GM19467 (cell line): ENCODE results near the gene MALT1.
"Not testable (repeated sequence)": the region's sequence is repeated elsewhere in the genome, so short reads cannot be mapped to it uniquely, and the experiment has no call there.

Experiments used
- ATAC-seq: cut with Tn5 transposase; IDR thresholded peaks from one replicate; pipeline ENCODE4 v1.9.1; 2021; ENCODE audit warnings: mild to moderate bottlenecking, moderate library complexity; ENCODE audit not compliant: unreplicated experiment

MALT1 gene

DNA sequence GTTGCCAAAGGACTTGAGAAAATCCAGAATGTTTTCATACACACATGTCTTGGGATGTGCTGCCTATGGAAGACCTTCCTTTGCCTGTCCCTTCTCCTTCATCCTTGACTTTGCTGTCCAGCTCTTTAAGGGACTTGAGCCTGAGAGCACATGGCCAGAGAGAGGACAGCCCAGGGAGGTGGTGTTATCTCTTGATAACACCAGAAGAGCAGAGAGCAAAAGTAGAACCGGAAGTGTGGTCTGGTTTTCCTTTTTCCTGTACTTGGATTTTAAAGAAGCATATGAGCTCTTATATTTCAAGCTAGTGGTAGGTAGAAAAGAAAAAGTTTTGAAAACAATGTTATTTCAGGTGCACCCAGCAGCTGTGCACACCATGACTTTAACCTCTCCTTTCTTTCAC is 99.3 kb downstream of the MALT1 start:
- ATAC-seq: no peak

DNA sequence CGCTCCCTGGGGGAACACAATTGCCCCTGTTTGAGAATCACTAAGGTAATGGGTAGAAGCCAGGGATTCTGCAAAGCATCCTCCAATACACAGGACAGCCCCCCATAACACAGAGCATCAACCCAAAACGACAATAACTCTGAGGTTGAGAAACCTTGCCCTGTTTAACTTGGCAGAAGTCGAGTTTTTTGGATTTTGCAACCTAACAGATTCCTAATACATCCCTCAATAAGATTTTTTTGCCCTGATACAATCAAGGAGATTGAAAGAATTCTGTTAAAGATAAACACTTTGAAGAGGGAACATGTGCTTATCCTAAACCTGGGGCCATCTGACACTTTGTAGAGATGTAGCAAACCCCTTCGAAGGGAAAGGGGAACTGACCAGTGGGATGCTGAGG is 100.9 kb downstream of the MALT1 start:
- ATAC-seq: no peak

DNA sequence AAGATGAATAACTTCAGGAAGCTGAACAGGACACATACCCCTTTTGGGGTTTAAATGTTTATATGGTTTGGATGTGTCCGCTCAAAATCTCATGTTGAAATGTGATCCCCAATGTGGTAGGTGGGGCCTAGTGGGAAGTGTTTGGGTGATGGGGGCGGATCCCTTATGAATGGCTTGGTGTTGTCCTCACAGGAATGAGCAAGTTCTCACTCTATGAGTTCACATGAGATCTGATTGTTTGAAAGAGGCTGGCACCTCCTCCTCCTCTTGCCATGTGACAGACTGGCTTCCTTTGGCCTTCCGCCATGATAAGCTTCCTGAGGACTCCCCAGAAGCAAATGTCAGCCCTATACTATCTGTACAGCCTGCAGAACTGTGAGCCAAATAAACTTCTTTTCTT is 104.8 kb downstream of the MALT1 start:
- no peak for ATAC-seq

DNA sequence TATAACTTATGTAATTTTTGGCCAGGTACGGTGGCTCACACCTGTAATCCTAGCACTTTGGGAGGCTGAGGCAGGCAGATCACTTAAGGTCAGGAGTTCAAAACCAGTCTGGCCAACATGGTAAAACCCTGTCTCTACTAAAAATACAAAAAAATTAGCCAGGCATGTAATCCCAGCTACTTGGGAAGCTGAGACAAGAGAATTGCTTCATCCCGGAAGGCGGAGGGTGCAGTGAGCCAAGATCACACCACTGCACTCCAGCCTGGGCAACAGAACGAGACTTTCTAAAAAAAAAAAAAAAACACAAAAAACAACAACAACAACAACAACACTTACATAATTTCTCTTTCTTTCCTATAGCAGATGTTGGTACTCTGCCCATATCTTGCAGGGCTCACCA is 105.3 kb downstream of the MALT1 start:
- not testable (repeated sequence) for ATAC-seq

DNA sequence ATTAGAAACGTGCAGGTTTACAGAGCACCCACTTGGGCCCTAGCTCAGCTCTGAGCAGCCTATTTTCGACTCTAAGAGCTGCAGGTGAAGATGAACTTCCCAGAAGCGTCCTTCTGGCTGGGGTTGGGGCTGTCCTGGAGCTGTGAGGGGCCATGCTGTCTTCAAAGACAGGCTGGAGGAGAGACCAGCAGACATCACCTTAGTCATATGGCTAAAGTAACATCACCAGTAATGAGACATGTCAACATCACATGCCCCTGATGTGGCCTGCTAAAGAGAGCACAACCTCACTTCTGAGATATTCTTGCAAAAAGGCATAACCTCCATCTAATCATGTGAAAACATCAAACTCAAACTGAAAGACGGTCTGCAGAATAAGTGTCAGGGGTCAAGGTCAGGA is 106.2 kb downstream of the MALT1 start:
- no peak for ATAC-seq

DNA sequence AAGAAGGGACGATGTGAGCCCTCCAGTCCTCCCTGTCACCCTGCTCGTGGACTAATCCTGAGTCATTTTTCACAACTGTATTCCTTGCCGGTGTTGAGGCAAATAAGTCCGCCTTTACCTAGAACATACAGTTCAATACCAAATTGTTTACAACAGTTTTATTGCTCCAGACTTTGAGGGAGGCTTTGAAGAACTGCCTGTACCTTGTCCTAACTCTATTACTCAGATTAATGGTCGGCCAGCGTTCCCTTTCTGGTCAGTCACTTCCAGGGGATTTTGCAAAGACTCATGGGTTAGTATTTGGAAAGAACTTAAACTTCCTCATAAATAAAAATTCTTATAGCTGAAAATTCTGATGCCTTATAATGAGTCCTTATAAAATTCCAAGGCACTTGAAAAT is 108.3 kb downstream of the MALT1 start:
- ATAC-seq: no peak

DNA sequence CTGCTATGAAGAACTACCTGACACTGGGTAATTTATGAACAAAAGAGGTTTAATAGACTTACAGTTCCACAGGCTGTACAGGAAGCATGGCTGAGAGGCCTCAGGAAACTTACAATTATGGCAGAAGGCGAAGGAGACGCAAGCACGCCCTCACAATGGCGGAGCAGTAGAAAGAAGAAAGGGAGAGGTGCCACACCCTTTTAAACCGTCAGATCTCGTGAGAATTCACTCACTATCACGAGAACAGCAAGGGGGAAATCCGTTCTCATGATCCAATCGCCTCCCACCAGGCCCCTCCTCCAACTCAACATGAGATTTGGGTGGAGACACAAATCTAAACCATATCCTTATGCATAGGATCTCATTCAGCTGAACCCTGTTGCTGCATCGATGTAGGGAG is 108.8 kb downstream of the MALT1 start:
- no peak for ATAC-seq

DNA sequence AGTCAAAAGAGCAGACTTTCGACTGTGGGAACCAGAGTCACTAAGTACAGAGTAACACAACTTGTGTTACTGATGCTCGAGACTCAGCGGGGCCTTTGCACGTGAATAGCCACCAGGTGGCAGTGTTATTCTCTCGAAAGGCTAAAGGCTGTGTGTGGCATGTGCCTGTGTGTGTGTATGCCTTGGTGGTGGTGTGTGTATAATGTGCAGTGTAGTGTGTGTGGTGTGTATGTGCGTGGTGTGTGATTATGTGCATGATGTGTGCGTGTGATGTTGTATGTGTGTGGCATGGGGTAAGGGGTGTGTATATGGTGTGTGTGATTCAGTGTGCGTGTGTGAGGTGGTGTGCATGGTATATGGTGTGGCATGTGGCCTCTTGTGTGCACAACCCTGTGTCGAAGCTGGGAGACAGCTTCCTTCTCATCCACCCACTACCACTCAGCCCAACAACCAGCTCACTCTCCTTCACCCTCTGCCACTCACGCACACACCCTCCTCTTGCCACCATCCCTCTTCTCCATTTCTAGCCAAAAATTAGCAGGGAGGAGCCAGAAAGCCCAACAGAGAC is 110.4 kb downstream of the MALT1 start:
- ATAC-seq: peak; percentile 54

DNA sequence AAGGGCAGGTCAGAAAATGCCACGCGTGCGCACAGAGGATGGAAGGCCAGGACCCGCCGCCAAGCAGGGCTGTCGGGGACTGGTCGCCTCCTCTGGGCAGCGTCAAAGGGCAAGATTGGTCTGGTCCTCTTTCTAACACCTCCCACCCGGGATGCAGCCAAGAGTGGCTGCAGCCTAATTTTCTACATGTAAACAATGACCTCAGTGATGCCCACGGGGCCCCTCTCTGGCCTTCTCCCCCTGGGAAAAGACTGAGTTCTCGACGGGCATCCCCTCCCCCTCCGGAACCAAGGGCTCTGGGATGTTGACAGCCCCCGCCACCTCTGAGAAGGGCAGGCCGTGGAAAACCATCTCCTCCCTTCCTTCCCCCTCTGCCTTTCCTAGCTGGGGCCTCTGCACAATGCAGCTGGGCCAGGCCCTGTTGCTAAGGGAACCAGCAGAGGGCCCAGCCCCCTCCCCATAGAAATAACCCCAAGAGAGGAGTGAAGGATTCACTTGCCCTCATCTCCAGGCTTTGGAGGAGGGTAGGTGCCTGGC is 113.4 kb downstream of the MALT1 start:
- no peak for ATAC-seq

DNA sequence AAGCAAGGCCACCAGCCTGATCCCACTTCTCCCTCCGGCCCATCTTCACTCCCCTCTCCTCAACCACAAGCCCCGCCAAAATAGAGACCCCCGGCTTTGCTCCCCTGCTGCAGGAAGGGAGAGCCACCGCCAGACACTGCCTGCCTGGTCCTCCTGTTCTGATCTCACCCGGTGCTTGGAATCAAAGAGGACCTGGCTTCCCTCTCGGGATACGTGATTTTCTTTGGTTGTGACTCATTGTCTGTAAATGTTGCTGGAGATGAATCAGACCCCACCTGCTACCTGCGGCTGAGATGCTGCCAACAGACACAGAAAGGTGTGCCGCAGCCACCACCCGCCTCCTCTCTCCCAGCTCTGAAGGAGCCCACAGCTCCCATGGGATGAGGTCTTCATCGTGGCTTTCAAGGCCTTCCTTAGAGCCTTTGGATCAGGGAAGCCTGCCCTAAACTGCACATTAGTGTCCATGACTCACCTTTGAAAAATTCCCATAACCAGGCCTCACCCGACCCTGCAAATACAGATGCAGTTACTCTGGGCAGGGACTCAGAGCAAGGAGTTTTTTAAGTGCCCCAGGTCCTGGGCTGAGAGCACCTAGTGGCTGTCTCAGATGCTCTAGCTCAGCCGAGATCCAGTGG is 114.0 kb downstream of the MALT1 start:
- no peak for ATAC-seq

DNA sequence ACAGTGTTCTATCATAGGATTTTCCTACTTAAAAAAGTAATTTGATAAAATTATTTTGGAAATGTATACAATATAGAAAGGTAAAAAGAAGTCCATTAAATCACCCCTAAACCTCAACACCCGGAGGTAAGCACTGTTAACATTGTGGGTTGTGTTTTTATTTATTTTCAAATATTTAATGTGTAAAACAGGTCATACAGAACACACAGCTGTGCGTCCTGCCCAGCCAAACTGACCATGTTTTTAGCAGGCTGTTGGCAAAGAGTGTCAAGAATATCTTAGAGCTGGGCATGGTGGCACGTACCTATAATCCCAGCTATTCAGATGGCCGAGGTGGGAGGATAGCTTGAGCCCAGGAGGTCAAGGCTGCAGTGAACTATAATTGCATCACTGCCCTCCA is 114.6 kb downstream of the MALT1 start:
- no peak for ATAC-seq

DNA sequence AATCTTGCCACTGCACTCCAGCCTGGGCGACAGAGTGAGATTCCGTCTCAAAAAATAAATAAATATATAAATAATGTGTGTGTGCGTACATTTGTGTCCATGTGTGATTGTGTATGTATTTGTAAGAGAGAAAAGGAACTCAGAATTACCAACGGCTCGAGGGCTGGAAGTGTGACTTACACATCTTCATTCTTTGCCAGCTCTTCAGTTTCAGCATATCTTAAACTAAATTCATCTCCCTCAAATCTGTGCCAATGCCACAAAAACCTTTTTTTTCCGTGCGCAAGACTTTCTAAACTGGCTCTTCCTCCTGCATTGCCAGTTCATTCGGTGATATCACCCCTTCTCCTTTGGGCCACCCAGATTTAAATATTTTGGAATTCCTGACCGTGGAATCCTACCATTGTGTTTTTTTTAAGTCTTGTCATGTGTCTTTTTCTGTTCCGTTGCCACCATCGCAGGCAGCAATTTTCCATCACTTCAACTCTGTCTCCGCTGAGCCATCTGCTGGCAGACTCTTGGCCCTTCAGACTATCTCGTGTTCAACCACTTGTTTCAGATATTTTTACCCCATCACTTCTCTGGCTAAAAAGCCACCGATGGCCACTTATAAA is 116.4 kb downstream of the MALT1 start:
- ATAC-seq: no peak

DNA sequence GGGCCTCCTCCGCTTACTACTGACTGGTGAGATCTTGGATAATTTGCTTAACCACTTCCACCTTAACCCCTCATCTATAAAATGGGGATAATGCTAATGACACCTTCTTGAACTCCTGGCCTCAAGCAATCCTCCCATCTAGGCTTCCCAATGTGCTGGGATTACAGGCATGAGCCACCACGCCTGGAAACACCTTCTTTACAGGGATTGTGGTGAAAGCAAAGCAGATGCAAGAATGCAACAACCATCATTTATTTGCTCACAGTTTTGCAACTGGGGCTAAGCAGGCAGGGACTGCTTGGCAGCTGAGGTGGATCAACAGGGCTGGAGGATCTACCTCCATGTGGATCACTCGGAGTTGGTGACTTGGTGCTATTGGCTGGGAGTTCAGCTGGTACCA is 117.2 kb downstream of the MALT1 start:
- no peak for ATAC-seq

DNA sequence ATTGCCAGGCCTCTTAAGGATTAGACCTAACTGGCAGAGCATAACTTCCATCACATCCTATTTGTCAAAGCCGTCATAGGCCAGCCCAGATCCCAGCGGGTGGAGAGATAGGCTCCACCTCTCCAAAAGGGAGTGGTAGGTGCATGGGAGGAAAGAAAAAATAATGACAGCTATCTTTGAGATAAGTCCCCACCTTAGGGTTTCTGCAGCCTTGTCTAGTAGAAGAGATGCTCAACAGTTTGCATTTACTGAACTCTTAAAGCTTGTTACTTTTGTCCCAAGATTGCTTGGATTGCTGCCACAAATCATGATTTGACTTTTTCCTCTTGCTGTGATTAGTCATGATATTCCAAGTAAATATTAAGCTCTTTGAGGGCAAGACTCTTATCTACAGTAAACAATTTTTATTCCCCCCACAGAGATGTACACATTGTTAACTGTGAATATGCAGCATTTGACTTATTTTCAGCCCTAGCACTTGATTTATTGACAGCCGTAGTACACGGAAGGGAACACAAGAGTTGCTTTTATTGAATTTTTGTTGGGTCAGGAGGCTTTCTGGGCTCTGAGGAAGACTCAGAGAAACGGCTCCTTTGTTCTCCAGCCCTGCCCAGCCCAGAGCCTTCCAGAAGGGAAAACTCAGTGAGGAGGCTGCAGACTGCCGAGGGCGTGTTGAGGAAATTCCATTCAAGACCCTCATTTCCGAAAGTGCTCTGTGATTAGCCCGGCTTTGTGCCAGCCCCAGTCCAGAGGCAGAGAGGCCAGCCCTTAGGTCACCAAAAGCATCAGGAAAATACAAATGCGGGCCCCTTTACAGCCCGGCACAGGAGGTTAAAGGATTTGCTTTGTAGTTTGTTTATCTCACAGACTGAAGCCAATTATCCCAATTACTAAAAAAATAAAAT is 118.0 kb downstream of the MALT1 start:
- ATAC-seq: no peak

DNA sequence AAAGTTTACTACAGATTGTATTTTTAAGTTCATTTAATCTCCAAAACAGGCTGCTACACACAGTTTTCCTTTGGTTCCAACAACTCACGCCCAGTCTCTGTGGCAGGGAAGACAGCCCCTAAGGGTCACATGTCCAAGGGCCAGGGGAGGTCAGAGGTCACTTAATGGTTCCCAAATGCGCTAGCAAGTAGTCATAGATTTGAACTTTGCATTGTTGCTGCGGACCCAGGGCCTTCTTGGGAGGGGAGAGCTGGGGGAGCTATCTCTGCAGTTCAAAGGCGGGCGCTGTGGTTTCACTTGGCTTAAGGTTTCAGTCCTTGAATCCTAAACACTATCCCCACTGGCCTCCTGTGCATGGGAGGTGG is 118.6 kb downstream of the MALT1 start:
- no peak for ATAC-seq

DNA sequence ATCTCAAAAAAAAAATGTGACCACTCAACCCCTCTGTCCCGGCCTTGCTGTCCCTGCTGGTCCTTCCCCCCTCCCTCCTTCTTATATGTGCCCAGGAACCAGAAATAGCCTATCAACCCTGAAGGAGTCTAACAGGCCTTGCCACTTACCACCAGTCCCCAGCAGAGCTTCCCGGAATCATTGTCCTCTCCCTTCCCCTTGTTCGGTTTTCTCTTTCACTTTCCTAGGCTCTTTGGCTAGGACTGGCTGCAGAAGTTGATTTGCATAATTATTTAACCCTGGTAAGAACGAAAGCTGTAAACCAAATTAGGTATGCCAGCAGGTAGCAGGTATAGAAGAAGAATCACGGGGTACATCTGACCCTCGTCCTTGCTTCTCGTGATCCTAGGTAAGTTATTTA is 120.8 kb downstream of the MALT1 start:
- ATAC-seq: peak; percentile 85

DNA sequence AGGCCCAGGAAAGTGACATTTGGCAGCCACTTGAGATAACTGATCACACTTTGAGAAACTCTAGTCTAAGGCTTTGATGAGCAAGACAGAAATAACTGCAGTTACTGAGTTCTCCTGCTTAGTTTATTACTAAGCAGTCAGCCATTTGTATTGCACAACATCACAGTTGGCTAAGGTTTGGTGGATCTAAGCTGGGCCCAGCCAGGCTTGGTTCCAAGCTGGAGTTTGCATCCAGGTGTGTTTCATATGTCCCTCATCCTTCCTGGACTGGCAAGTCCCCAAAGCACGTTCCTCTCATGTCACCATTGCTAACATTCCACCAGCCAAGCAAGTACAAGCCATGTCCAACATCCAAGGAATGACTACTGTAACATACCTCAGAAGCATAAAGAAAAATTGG is 122.1 kb downstream of the MALT1 start:
- no peak for ATAC-seq

DNA sequence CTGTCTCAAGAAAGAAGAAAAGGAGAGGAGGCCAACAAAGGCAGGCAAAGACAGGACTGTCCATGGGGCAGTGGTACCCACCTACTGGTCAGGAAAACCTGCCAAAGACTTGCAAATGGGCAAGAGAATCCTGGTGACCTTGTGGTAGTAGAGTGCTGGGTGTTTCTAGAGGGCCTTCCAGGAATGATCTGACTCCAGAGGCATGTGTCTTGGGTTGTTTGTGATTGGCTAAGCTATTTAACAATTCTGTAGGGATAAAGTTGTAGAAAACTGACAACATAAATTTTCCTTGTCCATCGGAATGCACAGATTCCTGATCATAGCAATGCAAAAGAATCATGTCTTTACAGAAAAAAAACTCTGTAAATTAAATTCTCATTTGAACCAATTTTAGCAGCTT is 125.0 kb downstream of the MALT1 start:
- ATAC-seq: no peak

DNA sequence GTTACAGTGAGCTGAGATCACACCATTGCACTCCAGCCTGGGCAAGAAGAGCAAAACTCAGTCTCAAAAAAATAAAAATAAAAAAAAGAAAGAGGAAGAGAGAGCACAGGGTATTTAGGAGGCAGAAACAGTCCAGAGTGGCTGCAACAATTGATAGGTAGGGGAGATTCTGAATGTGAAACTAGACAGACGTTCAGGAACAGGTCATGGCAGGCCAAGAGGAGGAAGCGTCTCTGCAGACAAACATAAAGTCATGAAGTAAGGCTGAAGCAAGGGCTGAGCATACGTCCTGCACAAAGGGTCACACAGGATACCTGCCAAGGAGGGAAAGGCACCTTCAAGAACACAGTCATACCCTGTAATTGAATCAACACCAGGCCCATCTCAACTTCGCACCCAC is 129.3 kb downstream of the MALT1 start:
- peak; percentile 73 for ATAC-seq

DNA sequence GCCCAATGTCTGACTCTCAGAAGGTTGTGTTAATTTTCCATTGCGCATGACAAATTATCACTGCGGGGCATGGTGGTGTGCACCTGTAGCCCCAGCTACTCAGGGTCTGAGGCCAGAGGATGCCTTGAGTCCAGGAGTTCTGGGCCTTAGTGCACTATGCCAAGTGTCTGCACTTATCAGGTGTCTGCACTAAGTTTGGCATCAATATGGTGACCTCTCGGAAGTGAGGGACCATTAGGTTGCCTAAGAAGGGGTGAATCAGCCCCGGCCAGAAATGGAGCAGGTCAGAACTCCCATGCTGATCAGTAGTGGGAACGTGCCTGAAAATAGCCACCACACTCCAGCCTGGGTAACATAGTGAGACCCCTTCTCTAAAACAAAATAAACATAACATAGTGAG is 131.7 kb downstream of the MALT1 start:
- no peak for ATAC-seq

DNA sequence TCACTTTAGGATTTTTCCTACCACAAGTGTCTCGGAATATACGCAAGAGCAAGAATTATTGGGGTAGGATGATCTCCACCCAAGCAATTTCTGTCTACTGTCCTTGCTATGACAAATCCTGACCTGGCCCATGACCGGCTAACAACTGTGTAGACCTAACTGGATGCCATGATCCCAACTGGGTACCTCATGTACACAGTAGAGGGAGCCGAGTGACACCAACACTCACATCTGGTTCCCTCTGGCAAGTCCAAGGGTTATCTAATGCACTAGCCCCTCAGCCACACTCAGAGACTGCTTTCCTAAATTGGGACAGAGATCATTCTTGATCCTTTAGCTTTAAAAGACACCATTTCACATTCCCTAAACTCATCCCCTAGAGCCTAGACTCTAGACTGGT is 132.7 kb downstream of the MALT1 start:
- no peak for ATAC-seq
